ENCODE data around the gene RHBDL3.
"Not testable (repeated sequence)": the region's sequence is repeated elsewhere in the genome, so short reads cannot be mapped to it uniquely, and the experiment has no call there.

The RHBDL3 gene

DNA sequence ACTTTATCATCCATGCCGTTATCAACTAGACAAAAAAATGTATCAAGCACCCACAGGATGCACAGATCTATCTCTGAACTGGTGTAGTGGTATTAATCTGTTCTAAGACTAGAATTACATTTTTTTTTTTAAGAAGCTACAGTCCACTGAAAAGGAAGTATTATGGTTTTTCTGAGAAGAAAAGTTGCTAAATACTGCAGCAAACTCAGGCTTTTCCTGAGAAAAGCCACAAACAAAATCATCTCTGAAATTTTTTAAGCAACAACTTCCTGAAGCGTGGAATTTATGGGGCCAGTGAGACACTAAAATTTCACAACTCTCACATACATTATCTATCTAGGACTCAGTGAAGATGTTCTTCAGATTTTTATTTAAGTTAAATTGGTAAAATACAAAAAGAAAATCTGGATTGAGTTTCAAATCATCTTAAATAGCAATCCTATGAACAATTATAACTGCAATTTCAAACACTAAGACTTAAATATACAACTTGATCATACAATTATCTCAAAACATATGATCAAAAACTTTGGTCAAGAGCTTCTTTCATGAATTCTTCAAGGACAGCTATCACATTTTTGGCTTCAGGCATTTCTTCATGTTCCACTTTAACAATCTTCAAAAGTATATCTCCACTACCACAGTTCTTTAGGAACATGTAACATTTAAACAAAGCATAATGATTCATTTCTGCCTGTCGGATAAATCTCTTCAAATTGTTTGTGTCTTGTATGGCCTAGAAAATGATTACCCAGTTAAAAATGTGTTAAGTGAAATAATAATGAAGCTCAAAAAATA, 65.8 kb downstream of the RHBDL3 start:
- DNase-seq = peak; percentile 43

DNA sequence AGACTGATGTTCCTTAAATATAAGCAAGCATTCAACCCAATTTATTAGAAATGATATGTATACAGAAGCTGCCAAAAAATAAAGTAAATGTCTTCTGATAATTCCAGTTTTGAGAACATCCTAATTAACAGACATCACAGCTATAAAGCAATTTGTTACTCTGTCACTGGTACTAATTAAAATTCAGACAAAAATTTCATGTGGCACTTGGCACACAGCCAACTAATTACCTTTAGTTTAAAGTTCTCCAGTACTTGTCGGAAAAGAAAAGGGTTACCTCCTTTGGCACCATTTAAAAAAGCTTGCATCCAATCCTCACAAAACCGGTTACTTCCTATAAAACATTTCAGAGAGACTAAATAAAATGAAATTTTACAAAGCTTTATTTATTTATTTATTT, 67.6 kb downstream of the RHBDL3 start:
- DNase-seq = no peak

DNA sequence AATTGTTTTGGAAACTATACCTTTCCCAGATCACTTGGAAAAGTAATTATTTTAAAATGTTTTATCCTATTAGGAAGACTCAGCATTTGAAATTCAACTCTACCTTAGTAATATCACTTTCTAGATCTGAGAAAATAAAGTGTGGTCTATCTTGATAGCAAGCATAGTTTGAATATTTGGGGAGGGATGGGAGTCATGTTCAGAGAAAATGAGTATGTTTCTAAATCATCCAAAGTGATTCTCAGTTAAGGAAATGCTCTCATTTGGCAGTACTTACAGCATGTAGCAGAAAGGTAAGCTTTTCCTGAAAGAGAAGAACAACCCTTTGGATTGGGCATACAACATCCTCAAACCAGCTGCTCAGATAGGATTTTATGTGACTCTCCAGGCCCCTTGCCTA, 69.4 kb downstream of the RHBDL3 start:
- no peak for DNase-seq

DNA sequence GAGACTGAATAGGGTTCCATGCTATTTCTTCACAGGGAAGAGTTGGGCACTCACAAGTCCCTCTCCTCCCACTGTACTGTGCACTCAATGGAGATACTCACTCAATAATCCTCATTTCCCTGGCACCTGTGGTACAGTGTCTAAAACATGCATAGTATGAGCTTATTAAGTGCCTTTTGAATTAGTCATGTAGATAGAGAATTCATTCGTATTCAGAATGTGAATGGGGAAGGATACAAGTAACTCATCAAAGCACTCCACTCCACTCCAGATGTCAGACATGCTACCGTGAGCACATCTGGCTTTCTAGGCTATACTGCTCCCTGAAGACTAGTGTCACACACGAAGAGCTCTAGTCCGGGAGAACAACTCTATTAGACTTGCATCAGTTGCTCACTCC, 70.1 kb downstream of the RHBDL3 start:
- peak; percentile 78 for DNase-seq

DNA sequence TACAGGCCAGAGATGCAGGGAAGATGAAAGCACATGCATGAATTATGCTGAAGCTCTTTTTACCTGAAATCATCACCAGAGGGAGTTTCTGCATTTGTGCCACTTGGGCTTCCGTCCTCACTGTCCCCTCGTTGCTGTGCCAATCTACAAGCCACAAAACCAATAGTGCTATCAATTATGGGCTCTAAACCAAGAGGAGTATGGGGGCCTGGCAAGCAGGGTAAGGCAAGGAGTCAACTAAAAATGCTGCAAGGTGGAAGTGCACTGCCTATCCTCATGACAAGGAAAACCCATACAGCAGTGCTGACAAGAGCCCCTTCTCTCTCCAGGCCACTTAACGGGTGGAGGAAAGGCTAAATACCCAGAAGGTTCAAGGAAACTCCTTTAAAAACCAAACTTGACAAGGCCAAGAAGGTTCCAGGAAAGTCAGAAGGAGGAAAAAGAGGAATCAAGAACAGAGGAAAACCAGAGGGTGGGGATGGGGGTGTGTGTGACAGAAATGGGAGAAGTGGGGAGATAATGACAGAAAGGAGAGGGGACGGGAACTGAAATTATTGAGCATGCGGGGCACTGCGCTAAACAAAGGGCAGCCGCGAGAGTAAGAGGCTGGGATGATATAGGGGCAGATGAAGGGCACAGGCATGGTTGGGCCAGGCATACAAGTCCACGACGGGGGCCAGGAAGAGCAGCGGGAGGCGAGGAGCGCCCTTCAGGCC, 75.7 kb downstream of the RHBDL3 start:
- DNase-seq = peak; percentile 25

DNA sequence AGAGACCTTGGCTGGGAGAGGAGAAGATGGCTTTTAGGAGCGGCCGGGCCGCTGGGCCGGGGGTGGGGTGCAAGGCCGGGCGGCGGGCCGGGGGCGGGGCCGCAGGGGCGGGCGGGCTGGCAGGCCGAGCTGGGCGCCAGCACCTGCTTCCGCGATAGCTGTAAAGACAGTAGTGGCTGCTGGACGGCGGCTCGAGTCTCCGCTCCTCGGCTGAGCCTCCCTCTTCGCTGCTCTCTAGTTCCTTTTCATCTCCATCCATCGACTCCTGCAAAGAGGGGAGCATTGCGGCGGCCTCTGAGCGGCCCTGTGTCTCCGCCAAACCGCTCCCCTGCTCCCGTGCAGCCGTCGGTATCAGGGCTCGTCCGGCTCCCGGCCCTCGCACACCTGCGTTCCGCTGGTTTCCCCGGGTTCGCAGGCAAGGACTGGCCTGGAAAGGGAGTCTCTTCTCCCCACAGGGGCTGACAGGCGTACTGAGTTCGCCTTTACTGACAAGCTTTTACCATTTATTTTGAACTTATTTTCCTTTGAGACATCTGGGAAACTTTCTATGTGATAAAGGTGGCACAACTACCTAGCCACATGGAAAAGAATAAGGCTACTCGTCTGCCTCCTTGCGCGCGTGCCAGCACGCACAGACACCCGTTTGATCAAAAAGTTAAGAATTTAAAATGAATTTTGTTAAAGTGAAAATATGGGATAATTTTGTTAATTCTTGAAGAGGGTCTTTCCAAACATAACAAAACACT, 76.4 kb downstream of the RHBDL3 start, which contains the start of gene C17orf75:
Gene C17orf75, minus strand, starts transcription at position 317 of the 746 bp plus-strand sequence. Its CDS starts 34 bp downstream, at position 283.
- peak; percentile 77 for DNase-seq

DNA sequence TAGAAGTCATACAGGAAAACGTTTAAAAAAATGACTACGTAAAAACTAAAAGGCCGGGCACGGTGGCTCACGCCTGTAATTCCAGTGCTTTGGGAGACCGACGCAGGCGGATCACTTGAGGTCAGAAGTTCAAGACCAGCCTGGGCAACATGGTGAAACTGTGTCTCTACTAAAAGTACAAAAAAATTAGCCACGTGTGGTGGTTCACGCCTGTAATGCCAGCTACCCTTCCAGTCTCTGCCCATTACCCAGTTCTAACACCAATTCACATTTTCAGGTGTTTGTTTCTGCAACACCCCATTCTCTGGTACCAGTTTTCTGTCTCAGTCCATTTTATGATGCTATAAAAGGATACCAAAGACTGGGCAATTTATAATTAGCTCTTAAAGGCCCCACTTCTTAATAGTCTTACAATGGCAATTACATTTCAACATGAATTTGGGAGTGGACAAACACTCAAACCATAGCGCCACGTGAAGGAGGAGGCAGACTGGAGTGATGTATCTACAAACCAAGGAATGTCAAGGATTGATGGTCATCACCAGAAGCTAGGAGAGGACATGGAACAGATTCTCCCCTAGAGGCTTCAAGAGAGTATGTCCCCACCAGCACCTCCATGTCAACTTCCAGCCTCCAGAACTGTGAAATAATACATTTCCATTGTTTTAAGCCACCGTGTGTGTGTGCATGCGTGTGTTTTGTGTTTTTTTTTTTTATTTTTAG, 77.1 kb downstream of the RHBDL3 start:
- no peak for DNase-seq

DNA sequence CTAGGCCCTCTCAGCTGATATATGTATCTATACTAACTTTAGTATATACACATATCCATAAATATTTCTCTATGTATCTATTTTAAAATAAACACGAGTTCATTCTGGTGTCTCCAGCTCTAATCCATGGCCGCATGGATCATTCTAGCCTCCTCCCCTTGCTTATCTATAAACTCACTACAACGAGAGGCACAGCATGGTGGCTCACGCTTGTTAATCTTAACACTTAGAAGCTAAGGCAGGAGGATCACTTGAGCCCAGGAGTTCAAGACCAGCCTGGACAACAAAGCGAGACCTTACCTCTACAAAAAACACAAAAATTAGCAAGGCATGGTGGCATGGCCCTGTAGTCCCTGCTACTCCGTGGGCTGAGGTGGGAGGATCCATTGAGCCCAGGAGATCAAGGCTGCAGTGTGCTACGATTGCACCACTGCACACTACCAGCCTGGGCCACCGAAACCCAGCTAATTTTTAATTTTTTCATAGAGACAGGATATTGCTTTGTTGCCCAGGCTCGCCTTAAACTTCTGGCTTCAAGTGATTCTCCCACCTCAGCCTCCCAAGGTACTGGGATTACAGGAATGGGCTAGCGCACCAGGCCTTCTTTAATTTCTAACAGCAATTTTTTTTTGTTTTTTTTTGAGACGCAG, 80.4 kb downstream of the RHBDL3 start:
- no peak for DNase-seq

DNA sequence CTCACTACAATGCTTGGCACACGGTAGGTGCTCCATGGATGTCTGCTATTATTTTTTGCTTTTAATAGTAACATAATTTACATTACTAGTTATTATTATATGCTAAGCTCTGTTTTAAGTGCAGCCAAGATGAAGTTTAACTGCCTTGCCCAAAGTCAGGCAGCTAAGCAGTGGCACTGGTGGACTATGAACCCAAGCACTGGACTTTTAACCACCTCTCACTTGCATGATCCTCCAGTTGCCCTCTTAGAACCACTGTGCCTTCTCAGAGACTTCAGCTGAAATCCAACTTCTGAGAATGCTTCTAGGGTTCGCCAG, 82.8 kb downstream of the RHBDL3 start:
- DNase-seq = no peak

DNA sequence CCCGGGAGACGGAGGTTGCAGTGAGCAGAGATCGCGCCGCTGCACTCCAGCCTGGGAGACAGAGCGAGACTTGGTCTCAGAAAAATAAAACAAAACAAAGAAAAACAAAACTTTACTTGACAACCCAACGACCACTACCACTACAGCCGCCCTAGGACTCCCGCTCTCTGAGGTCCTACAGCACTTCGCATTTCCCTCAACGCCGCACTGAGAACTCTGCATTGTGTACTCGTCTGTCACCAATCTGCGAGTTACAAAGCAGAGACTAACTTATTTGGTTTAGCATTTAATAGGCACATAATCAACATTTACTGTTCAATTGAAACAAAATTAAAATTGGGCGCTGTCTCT, 83.8 kb downstream of the RHBDL3 start:
- peak; percentile 14 for DNase-seq

DNA sequence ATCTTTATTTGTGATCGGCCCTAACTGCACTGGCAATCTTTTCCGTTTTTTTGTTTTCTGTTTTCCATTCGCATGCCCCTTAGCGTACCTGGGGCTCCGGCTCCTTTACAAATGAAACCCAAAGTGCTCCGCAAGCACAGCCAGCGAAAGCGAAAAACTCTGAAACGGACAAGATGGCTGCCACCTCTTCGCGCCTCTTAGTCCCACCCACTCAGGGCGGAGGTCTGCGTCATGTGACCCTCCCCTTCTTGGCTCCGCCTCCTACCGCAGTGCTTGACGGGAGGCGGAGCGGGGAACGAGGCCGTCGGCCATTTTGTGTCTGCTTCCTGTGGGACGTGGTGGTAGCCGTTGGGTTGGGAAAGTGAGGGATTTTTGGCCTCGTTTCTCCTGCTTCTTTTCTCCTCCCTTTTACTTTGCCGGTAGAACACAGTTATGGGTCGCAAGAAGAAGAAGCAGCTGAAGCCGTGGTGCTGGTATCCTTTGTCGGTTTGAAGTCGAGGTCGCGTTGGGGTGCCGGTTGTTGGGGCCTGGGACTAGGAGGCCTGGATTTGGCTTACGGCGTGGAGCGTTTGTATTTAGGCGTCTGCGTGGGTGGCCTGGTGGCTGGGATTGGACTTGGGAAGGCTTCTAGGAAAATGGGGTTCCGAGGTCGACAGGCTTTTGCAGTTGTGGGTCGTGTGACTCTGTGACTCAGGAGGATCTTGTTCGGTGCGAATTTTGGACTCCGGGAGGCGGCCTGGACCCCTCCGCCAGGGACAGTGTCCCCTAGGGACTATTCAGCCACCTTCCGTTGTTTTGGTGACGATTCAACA, 84.4 kb downstream of the RHBDL3 start, which contains the start of gene ZNF207:
Gene ZNF207, plus strand, starts transcription at position 304 of the 812 bp plus-strand sequence. Its CDS starts 129 bp downstream, at position 433.
- DNase-seq = peak; percentile 96

DNA sequence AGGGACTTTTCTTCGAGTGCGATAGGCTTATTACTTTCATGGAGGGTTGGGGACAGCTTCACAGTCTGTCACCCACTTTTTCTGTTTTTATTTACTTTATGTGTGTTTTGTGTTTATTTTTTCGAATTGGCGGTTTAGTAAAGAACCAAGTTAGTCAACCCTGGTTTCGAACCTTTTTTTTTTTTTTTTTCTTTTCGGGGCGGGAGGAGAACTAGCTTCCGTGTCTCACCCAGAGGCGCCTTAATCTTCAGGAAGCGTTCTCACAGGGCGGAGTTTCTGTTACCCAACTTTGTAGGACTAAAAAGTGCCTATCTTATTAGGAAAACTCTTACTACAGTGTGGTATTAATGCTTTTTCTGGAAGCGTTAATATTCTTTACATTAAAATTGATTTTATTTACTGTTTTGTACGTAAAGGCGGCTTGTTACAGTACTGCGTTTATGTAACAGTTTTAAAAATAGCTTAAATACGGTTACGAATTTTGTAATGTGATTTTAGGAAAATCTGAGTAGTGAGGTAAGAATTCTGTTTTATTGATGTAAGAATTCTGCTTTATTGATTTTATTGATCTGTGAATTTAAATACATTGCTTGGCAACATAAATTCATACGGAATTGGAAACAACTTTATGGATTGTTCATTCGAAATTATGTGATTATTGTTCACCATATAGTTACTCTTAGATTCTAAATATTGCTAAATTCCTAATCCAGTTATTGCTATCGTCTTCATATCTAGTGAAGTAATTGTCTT, 85.2 kb downstream of the RHBDL3 start:
- peak; percentile 69 for DNase-seq

DNA sequence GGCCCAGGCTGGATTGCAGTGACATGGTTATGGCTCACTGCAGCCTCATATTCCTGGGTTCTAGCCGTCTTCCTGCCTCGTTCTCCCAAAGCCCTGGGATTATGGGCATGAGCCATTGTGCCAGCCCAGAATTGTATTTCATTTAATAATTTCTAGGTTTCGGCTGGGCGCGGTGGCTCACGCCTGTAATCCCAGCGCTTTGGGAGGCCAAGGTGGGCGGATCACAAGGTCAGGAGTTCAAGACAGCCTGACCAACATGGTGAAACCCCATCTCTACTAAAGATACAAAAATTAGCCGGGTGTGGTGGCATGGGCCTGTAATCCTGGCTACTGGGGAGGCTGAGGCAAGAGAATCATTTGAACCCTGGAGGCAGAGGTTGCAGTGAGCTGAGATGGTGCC, 87.1 kb downstream of the RHBDL3 start:
- DNase-seq = not testable (repeated sequence)

DNA sequence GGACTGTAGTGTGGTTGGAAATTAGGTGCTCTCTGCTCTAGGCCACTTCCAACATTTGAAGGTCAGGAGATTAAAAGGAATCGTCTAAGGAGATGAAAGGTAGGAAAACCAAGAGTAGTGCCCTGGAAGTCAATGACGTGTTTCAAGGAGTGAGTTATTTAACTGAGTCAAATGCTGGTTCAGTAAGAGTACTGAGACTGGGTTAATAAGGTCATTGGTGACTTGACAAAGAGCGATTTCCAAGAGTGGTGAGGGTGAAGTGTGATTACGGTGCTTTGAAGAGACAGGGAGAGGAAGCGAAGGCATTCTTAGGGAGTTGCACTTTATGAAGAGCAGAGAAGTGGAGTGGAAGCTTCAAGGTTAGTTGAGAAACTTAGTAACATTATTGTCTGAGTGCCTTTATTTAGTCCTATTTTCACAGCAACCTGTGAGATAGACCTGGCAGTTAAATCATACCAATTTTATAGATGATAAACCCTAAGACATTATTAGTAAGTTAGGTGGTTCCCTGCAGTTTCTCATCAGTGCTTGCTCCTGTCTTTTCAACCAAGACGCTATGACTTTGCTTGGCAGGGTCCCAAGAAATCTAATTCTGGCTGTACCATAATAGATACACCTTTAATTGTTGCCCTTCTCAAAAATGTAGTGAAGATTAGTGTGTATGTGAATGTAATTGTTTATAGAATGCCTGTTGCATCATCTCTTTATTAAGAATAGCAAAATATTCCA, 90.2 kb downstream of the RHBDL3 start:
- no peak for DNase-seq

DNA sequence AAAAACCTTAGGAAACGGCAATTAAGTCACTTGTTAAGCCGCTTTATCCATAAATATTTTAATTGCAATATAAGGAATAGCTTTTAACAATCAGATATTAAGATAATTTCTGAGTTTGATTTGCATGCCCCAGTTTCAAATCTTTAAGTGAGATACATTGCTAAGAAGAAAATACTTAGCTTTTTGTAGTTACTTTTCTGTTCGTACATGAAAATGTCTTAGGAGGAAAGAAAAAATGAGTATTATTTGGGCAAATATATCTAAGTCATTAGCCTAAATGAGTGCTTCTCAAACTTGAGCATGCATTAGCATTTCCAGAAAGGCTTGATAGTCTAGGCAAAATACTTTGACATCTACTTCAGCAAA, 90.7 kb downstream of the RHBDL3 start:
- no peak for DNase-seq

DNA sequence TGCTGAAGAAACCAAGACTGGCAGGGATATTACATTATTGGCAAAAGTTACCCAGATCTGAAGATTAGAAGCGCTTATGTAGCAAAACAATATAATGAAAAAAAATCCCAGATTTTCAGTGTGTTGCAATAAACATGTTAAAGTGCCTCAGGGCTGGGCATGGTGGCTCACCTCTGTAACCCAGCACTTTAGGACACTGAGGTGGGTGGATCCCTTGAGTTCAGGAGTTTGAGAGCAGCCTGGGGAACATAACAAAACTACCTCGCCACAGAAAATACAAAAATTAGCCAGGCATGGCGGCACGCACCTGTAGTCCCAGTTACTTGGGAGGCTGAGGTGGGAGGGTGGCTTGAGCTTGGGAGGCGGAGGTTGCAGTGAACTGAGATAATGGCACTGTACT, 91.1 kb downstream of the RHBDL3 start:
- no peak for DNase-seq

DNA sequence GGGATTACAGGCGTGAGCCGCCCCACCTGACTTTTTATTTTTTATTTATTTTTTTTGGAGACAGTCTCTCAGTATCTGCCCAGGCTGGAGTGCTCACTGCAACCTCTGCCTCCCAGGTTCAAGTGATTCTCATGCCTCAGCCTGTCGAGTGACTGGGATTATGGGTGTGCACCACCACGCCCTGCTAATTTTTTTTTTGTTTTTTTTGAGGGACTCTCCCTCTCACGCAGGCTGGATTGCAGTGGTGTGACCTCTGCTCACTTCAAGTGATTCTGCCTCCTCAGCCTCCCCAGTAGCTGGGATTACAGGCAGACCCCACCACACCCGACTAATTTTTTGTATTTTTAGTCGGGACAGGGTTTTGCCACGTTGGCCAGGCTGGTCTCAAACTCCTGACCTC, 92.0 kb downstream of the RHBDL3 start:
- DNase-seq = no peak

DNA sequence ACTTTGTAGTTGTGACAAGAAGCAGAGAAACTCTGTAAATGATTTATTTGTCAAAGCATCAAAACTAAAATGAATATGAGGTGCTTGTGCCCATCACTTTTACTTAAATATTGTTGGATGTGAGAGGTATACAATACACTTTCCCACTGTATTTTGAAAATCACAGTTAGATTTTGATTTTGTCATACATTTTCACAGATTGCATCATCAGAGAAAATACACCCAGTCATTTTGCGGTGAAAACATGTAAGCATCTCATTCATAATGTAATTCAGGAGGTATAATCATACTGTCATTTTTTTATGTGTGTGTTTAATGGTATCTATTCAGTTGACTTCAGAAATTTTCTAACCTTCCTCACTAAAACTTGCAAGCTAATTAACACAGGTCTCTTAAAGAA, 95.6 kb downstream of the RHBDL3 start:
- no peak for DNase-seq

DNA sequence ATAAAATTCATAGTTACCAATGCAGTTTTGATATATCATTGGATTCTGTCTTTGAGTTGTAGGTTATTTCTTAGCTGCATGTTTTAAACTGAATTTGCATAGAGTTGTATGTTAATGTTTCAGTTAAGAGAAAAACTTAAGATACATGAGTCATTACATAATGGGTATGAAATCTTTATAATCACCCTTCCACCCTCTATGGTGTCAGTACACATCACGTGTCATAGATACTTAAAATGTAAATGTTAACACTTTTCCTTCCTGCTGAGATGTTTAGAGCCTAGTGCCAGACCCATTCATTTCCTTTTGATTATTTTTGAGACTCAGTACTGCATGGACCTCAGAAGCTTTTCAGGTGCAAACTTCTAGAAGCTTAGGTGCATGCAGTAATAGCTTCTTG, 104.8 kb downstream of the RHBDL3 start:
- DNase-seq = no peak
